Duodenal mucosa (tissue), 2 donors: ENCODE measurements around the gene FAM210B.

ENCODE experiments used
- H3K27ac ChIP-seq: one replicate; pipeline ENCODE4 v1.7.0; 2013; ENCODE audit warnings: low read depth, low read length
- H3K27me3 ChIP-seq, 2 donors: one replicate each; pipeline ENCODE4 v1.7.0; 2013; ENCODE audit warnings: low read length in 2 of 2, control low read depth in 1 of 2; ENCODE audit not compliant: insufficient read depth in 2 of 2, control insufficient read depth in 1 of 2
- H3K36me3 ChIP-seq, 2 donors: one replicate each; pipeline ENCODE4 v1.7.0; 2013; ENCODE audit warnings: low read length in 2 of 2, control low read depth in 1 of 2; ENCODE audit not compliant: insufficient read depth in 2 of 2, control insufficient read depth in 1 of 2
- H3K4me1 ChIP-seq, 2 donors: one replicate each; pipeline ENCODE4 v1.7.0; 2013; ENCODE audit warnings: low read length in 2 of 2, control low read depth in 1 of 2; ENCODE audit not compliant: insufficient read depth in 2 of 2, control insufficient read depth in 1 of 2
- H3K4me3 ChIP-seq, 2 donors: one replicate each; pipeline ENCODE4 v1.7.0; 2013; ENCODE audit warnings: low read length in 2 of 2, low read depth in 1 of 2
- H3K9ac ChIP-seq, 2 donors: one replicate each; pipeline ENCODE4 v1.7.0; 2013; ENCODE audit warnings: low read length in 2 of 2, low read depth in 1 of 2
- H3K9me3 ChIP-seq, 2 donors: one replicate each; pipeline ENCODE4 v1.7.0; 2013; ENCODE audit warnings: low read length in 2 of 2, control low read depth in 1 of 2; ENCODE audit not compliant: control insufficient read depth in 1 of 2

FAM210B gene

GRCh38 chr20:56359212-56360132, 698 bp downstream of the FAM210B start:
- peaks cover 9 to 12% of the 10 kb centered on the region in 2 donors for H3K4me1 ChIP-seq
- no peaks in the 10 kb centered on the region for H3K27me3 ChIP-seq
- peak overlapping the region; percentile 17 for H3K27ac ChIP-seq
- no peaks in the 10 kb centered on the region for H3K9me3 ChIP-seq
- H3K36me3 ChIP-seq = no peaks in the 10 kb centered on the region
- H3K4me3 ChIP-seq = peak overlapping the region; percentile 83 to 94
- peak overlapping the region; percentile 68 to 75 for H3K9ac ChIP-seq

- peak overlapping the region; percentile 43 to 68 for H3K9ac ChIP-seq
- H3K4me3 ChIP-seq = peak overlapping the region; percentile 83 to 94
- H3K27me3 ChIP-seq = no peaks in the 10 kb centered on the region
Observed at GRCh38 chr20:56360133-56360907, 1.5 kb downstream of the FAM210B start.

GRCh38 chr20:56360908-56361205, 2.1 kb downstream of the FAM210B start:
- H3K4me3 ChIP-seq = no peak overlapping the region
- H3K4me1 ChIP-seq = peaks cover 9 to 12% of the 10 kb centered on the region in 2 donors
- no peaks in the 10 kb centered on the region for H3K36me3 ChIP-seq
- H3K9me3 ChIP-seq = no peaks in the 10 kb centered on the region
- no peak overlapping the region for H3K27ac ChIP-seq
- no peak overlapping the region for H3K9ac ChIP-seq
- H3K27me3 ChIP-seq = no peaks in the 10 kb centered on the region

More at GRCh38 chr20:56360133-56360907, 1.5 kb downstream of the FAM210B start:
- Histone ChIP-seq H3K9me3 (no peaks in the 10 kb centered on the region), H3K36me3 (no peaks in the 10 kb centered on the region), H3K27ac (no peak overlapping the region), H3K4me1 (peaks cover 9 to 12% of the 10 kb centered on the region in 2 donors)

GRCh38 chr20:56361900-56362299, 3.1 kb downstream of the FAM210B start:
- Histone ChIP-seq H3K27ac (no peak overlapping the region), H3K36me3 (peaks cover 0 to 5% of the 10 kb centered on the region in 2 donors), H3K4me1 (peaks cover 9 to 12% of the 10 kb centered on the region in 2 donors), H3K9me3 (no peaks in the 10 kb centered on the region), H3K27me3 (no peaks in the 10 kb centered on the region), H3K9ac (no peak overlapping the region), H3K4me3 (no peak overlapping the region)

- Histone ChIP-seq H3K36me3 (peaks cover 0 to 11% of the 10 kb centered on the region in 2 donors), H3K9me3 (no peaks in the 10 kb centered on the region), H3K27ac (no peak overlapping the region), H3K9ac (no peak overlapping the region), H3K27me3 (no peaks in the 10 kb centered on the region), H3K4me3 (no peak overlapping the region), H3K4me1 (peaks cover 9 to 12% of the 10 kb centered on the region in 2 donors)
Observed at GRCh38 chr20:56362833-56363413, 4.1 kb downstream of the FAM210B start.

- Histone ChIP-seq H3K4me1 (peaks cover 9 to 12% of the 10 kb centered on the region in 2 donors), H3K27ac (no peak overlapping the region), H3K4me3 (no peak overlapping the region), H3K36me3 (peaks cover 0 to 13% of the 10 kb centered on the region in 2 donors), H3K27me3 (no peaks in the 10 kb centered on the region), H3K9me3 (no peaks in the 10 kb centered on the region), H3K9ac (no peak overlapping the region)
Observed at GRCh38 chr20:56363491-56363890, 4.7 kb downstream of the FAM210B start.

GRCh38 chr20:56368351-56369134, 9.8 kb downstream of the FAM210B start:
- H3K4me3 ChIP-seq = no peak overlapping the region
- peaks cover 3 to 57% of the 10 kb centered on the region in 2 donors for H3K36me3 ChIP-seq
- no peaks in the 10 kb centered on the region for H3K4me1 ChIP-seq
- H3K9me3 ChIP-seq = no peaks in the 10 kb centered on the region
- no peak overlapping the region for H3K27ac ChIP-seq
- no peaks in the 10 kb centered on the region for H3K27me3 ChIP-seq
- no peak overlapping the region for H3K9ac ChIP-seq

- Histone ChIP-seq H3K9ac (no peak overlapping the region), H3K36me3 (peaks cover 3 to 60% of the 10 kb centered on the region in 2 donors), H3K27me3 (no peaks in the 10 kb centered on the region), H3K4me1 (no peaks in the 10 kb centered on the region), H3K4me3 (no peak overlapping the region), H3K9me3 (no peaks in the 10 kb centered on the region), H3K27ac (no peak overlapping the region)
Observed at GRCh38 chr20:56369179-56369578, 10.4 kb downstream of the FAM210B start.

GRCh38 chr20:56371977-56372376, 13.2 kb downstream of the FAM210B start:
- H3K36me3 ChIP-seq = peaks cover 3 to 63% of the 10 kb centered on the region in 2 donors
- no peak overlapping the region for H3K27ac ChIP-seq
- H3K9me3 ChIP-seq = no peaks in the 10 kb centered on the region
- H3K9ac ChIP-seq = no peak overlapping the region
- H3K27me3 ChIP-seq = no peaks in the 10 kb centered on the region
- H3K4me3 ChIP-seq = no peak overlapping the region
- H3K4me1 ChIP-seq = peaks cover 0 to 7% of the 10 kb centered on the region in 2 donors
